Activated T-cell treated with anti-CD3 and anti-CD28 coated beads, Interleukin-2, amount 50 U/mL, for 72 hours (primary cell): ENCODE data around the gene SUPT7L. TPM values are rescaled to one million over a fixed set of nuclear protein-coding genes. Genes with fewer than 3 reads are reported as not detected.

Source experiments
- ATAC-seq, 2 donors: fragments of 150-1000 bp; cut with Tn5 transposase; replicated peaks in 1 of 2; 2 replicates each; pipeline ENCODE4 v1.10.0; 2021; ENCODE audit warnings: moderate library complexity in 2 of 2, mild to moderate bottlenecking in 1 of 2
- DNase-seq, 2 donors: peaks; one replicate each; pipeline ENCODE4 v3.0.0; 2021 to 2022; ENCODE audit warnings: mixed read lengths in 1 of 2
- H3K27ac Mint-ChIP-seq: one replicate; pipeline ENCODE4 v1.8.0; 2022; ENCODE audit warnings: mild to moderate bottlenecking, moderate library complexity, mixed read lengths
- H3K27me3 Mint-ChIP-seq: one replicate; pipeline ENCODE4 v1.8.0; 2022; ENCODE audit warnings: low read depth, mixed read lengths
- H3K36me3 Mint-ChIP-seq, 2 donors: one replicate each; pipeline ENCODE4 v1.8.0; 2022; ENCODE audit warnings: mixed read lengths in 2 of 2, mild to moderate bottlenecking in 1 of 2; ENCODE audit not compliant: insufficient read depth in 2 of 2
- H3K4me1 Mint-ChIP-seq: one replicate; pipeline ENCODE4 v1.8.0; 2022; ENCODE audit warnings: low read depth, mixed read lengths
- H3K4me3 Mint-ChIP-seq, 2 donors: one replicate each; pipeline ENCODE4 v1.8.0; 2022; ENCODE audit warnings: mild to moderate bottlenecking in 2 of 2, mixed read lengths in 2 of 2, moderate library complexity in 2 of 2
- H3K9me3 Mint-ChIP-seq, 2 donors: one replicate each; pipeline ENCODE4 v1.8.0; 2022; ENCODE audit warnings: mixed read lengths in 2 of 2
- total RNA-seq, 2 donors: library from RNA; stranded (reverse); gene quantifications; one replicate each; pipeline ENCODE4 v1.2.3, GENCODE V29; 2022

The SUPT7L gene
- total RNA-seq, 2 donors from 2014 or later: 45.0 to 48.9 TPM

DNA sequence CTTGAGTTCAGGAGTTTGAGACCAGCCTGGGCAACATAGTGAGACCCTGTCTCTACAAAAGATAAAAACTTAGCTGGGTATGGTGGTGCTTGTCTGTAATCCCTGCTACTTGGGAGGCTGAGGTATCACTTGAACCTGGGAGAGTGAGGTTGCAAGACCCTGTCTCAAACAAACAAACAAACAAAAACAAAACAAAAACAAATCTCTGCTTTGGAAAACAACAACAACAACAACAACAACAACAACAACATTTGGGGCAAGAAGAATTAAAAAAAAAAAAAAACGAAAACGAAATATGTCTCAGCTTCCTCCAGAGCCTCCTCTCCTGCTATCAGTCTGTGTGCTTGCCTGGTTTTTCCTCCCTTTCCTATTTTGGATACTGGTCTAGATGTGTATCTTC, 17.2 kb upstream of the SUPT7L start:
- Mint-ChIP-seq H3K9me3 (no peaks in the 10 kb centered on the region), H3K27me3 (no peaks in the 10 kb centered on the region), H3K4me3 (no peak overlapping the region), H3K4me1 (peaks cover 36% of the 10 kb centered on the region), H3K27ac (no peak overlapping the region), H3K36me3 (peaks cover 7 to 24% of the 10 kb centered on the region in 2 donors)
- ATAC-seq (no peak), DNase-seq (no peak)

DNA sequence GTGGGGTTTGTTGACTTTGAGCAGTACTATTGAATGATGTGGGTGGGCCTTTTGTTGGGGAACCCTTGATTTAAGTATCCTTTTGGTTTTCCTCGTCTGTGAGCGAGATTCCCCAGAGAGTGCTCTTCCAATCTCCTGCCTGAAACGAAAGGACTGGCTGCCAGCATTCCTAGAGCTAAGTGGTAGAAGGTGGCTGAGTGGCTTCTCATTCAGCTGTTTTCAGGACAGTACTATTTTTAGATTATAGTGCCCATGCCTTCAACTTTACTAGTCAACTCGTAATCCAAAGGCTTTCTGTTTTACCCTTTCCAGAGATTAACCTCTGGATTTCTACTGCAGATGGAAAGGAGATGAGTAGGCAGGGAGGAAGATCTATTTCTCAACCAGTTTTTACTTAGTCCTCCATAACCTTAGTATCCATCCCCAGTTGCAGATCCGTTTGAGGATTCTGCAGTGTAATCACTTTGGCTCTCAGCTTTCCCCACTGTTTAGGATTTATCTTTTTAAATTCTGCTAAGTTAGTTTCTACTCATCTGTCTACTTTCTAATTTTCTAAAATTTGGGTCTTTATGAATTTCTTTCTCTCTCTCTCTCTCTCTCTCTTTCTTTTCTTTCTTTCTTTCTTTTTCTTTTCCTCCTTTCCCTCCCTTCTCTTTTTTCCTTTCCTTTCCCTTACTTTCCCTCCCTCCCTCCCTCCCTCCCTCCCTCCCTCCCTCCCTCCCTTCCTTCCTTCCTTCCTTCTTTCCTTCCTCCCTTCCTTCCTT, 9.5 kb upstream of the SUPT7L start:
- Mint-ChIP-seq H3K9me3 (no peaks in the 10 kb centered on the region), H3K27me3 (no peaks in the 10 kb centered on the region), H3K27ac (peak overlapping the region; percentile 80), H3K4me3 (no peak overlapping the region), H3K4me1 (peaks cover 9% of the 10 kb centered on the region), H3K36me3 (peaks cover 6 to 29% of the 10 kb centered on the region in 2 donors)
- ATAC-seq (no peak), DNase-seq (no peak)

DNA sequence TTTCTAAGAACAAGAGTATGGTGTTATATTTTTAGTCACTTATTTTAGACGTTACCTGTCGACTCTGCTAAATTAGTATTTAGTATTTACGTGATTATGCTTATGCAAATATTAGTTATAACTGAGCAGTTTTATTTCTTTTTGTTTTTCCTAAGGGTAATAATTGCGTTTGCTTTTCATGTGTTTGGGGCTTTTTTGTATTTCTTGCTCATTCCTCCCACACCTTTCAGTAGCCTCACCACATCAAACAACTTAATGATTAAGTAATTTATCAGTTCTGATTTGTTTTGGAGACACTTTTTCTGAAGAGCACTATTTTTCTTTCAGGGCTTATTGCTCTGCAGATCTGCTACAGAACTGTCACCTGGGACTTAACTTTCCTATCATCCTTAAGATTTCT, 7.8 kb upstream of the SUPT7L start:
- peaks cover 4 to 34% of the 10 kb centered on the region in 2 donors for H3K36me3 Mint-ChIP-seq
- H3K4me1 Mint-ChIP-seq: peaks cover 17% of the 10 kb centered on the region
- DNase-seq (no peak), ATAC-seq (no peak)
- H3K27me3 Mint-ChIP-seq: no peaks in the 10 kb centered on the region
- peak overlapping the region; percentile 10 for H3K27ac Mint-ChIP-seq
- no peak overlapping the region for H3K4me3 Mint-ChIP-seq
- no peaks in the 10 kb centered on the region for H3K9me3 Mint-ChIP-seq

DNA sequence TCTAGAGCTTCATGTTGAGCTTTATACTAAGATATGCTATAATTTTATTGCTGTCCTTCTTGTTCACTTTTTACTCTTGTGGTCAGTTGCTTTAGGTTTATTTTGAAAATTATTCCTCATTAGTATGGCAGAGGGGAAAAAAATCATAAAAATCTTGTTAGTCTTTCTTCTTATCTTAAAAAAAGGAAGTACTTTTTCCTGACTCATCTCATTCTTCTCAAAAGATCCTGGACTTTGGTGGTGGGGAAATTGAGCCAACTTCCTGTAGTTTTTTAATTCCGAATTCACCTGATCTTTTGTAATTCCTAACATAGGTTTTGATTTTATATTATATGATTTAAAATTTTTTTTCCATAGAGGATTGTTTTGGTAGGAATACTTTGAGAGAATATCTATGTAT, 4.0 kb upstream of the SUPT7L start:
- ATAC-seq: no peak

DNA sequence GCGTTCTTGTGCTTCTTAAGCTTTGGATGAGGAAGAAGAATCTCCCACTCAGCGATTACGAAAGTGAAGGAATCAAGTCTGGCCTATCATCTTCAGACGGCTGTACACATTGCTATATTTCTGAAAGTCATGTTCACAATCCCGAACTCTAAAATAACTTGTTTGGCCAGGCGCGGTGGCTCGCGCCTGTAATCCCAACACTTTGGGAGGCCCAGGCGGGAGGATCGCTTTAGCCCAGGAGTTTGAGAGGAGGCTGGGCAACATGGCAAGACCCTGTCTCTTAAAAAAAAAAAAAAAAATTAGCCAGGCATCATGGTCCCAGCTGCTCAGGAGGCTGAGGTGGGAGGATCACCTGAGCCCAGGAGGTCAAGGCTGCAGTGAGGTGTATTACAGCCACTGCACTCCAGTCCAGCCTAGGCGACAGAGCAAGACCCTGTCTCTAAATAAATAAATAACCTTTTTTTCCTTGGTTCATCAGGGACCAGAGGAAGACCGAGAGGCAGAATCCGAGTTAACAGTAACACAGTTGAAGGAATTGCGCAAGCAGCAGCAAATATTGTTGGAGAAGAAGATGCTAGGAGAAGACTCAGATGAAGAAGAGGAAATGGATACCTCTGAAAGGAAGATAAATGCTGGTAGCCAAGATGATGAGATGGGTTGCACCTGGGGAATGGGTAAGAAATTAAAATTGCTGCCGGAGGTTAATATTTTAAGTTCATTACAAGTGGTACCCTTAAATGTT, 1.4 kb upstream of the SUPT7L start:
- no peak for DNase-seq
- H3K4me3 Mint-ChIP-seq: peak overlapping the region; percentile 98 to 99
- H3K27ac Mint-ChIP-seq: peak overlapping the region; percentile 87
- no peak for ATAC-seq
- H3K36me3 Mint-ChIP-seq: peaks cover 11 to 36% of the 10 kb centered on the region in 2 donors
- no peaks in the 10 kb centered on the region for H3K9me3 Mint-ChIP-seq
- H3K4me1 Mint-ChIP-seq: peaks cover 51% of the 10 kb centered on the region
- H3K27me3 Mint-ChIP-seq: no peaks in the 10 kb centered on the region

More for the DNA sequence above, 4.0 kb upstream of the SUPT7L start:
- Mint-ChIP-seq H3K27ac (no peak overlapping the region), H3K9me3 (no peaks in the 10 kb centered on the region), H3K4me1 (peaks cover 44% of the 10 kb centered on the region), H3K4me3 (no peak overlapping the region), H3K27me3 (no peaks in the 10 kb centered on the region), H3K36me3 (peaks cover 3 to 28% of the 10 kb centered on the region in 2 donors)
- DNase-seq: no peak

DNA sequence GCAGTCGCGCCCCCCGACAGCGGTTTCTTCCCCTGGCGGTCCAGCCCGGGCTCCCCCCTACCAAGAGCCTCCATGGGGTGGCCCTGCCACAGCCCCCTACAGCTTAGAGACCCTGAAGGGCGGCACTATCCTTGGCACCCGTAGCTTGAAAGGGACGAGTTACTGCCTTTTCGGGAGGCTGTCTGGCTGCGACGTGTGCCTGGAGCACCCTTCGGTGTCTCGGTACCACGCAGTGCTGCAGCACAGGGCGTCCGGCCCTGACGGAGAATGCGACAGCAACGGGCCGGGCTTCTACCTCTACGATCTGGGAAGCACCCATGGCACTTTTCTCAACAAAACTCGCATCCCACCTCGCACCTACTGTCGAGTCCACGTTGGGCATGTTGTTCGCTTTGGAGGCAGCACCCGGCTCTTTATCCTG, 750 bp upstream of the SUPT7L start:
- Mint-ChIP-seq H3K36me3 (peaks cover 13 to 38% of the 10 kb centered on the region in 2 donors), H3K4me1 (peaks cover 57% of the 10 kb centered on the region), H3K27me3 (no peaks in the 10 kb centered on the region), H3K27ac (peak overlapping the region; percentile 99), H3K4me3 (peak overlapping the region; percentile 98 to 99), H3K9me3 (no peaks in the 10 kb centered on the region)
- DNase-seq (no peak), ATAC-seq (peak; percentile 18 to 35)

DNA sequence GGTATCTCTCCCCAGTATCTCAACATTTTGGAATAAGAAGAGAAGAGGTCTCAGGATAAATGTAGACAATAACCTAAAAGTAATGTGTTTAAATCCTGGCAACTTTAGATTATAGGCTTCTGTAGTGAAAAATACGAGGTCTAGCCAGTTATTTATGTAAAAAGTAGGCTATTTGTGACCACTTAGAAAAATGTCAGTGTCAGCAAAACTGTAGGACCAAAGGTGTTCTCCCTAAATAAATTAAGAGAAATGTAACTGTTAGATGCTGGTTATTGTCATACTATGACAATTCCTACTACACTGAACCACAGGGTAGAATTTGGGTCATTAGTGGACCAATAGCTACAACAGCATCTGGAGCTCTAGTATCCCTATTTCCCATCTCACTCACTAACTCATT, 2.0 kb downstream of the SUPT7L start:
- DNase-seq (no peak), ATAC-seq (no peak)
- H3K27ac Mint-ChIP-seq: no peak overlapping the region
- no peaks in the 10 kb centered on the region for H3K27me3 Mint-ChIP-seq
- H3K4me3 Mint-ChIP-seq: peak overlapping the region in 1 of 2 donors; percentile 98
- H3K9me3 Mint-ChIP-seq: no peaks in the 10 kb centered on the region
- H3K4me1 Mint-ChIP-seq: peaks cover 52% of the 10 kb centered on the region
- peaks cover 13 to 29% of the 10 kb centered on the region in 2 donors for H3K36me3 Mint-ChIP-seq

DNA sequence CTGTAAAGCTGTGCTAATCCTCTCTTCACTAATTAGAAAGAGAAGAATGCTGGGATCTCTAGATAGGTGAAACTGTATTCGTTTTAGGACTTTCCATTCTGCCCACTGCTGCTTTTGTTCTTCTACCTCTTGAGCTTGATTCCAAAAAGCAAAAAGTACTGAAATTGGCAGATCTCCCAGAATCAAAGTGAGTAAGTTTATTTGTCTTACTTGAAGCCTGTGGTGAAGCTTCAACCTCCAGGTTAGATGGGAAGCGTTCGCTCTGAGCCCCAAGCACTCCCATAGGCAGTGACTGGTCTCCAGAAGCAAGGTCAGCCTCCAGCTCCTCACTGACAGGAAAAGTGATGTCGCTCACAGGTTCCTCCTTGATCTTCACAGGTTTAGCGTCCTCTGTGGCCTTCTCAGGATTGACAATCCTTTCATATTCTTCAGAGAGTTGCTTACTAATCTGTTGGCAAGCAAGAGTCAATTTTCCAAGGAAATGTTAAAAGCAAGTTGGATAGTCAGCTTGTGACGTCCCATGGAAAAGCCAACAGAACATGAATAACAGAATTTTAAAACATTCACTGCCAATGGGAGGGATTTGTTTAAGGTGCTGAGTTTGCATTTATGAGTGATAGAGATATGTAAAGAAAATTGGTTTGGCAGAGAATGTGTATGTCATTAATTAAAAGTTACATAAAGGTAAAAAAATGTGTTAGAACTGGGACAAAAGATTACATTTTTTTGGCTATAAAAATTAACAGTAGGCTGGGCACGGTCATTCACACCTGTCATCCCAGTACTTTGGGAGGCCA, 8.1 kb downstream of the SUPT7L start:
- H3K27me3 Mint-ChIP-seq: no peaks in the 10 kb centered on the region
- no peak for ATAC-seq
- H3K9me3 Mint-ChIP-seq: no peaks in the 10 kb centered on the region
- H3K4me1 Mint-ChIP-seq: peaks cover 38% of the 10 kb centered on the region
- peak overlapping the region; percentile 31 for H3K27ac Mint-ChIP-seq
- no peak overlapping the region for H3K4me3 Mint-ChIP-seq
- H3K36me3 Mint-ChIP-seq: peaks cover 10 to 31% of the 10 kb centered on the region in 2 donors
- DNase-seq: no peak

DNA sequence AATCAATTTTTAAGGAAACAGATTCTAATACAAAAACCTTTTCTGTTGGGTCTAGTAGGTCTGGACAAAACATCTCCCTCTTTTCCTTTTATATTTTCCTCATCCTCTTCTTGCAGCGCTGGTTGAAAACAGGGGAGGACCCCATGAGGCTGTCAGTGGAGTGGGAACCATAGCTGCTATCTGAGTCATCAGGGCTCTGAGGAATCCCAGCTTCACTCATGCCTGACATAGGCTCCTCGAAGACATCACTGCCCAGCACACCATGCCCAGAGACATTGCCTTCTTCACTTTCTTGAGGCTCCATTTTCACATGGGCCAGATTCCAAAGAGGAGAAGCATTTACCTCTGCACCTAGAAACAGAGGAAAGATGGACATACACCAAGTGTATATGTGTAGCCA, 10.0 kb downstream of the SUPT7L start:
- H3K4me3 Mint-ChIP-seq: no peak overlapping the region
- peaks cover 6 to 29% of the 10 kb centered on the region in 2 donors for H3K36me3 Mint-ChIP-seq
- DNase-seq (no peak), ATAC-seq (peak; percentile 47 to 61)
- H3K4me1 Mint-ChIP-seq: peaks cover 33% of the 10 kb centered on the region
- no peaks in the 10 kb centered on the region for H3K9me3 Mint-ChIP-seq
- no peaks in the 10 kb centered on the region for H3K27me3 Mint-ChIP-seq
- no peak overlapping the region for H3K27ac Mint-ChIP-seq

DNA sequence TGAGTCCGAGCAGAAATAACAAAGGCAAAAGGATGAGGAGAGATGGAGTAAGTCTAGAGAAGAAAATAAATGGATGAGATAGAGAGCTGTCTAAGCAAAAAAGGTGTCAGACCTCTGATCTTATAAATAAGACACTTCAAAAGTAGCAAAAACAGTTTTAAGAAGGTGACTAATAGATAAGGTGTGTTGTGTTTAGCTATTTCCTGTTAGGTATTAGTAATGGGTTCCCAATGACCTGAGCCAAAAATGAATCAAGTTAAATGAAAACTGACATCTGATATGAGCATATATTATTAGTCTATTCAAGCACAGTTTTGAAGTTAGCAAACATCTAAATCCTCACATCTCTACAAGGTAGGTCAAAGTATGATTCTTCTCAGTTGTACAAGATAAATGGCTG, 10.6 kb downstream of the SUPT7L start:
- Mint-ChIP-seq H3K27me3 (no peaks in the 10 kb centered on the region), H3K36me3 (peaks cover 6 to 29% of the 10 kb centered on the region in 2 donors), H3K4me3 (peak overlapping the region in 1 of 2 donors; percentile 7), H3K4me1 (peaks cover 33% of the 10 kb centered on the region), H3K9me3 (no peaks in the 10 kb centered on the region), H3K27ac (peak overlapping the region; percentile 63)
- no peak for DNase-seq
- peak; percentile 44 to 61 for ATAC-seq

DNA sequence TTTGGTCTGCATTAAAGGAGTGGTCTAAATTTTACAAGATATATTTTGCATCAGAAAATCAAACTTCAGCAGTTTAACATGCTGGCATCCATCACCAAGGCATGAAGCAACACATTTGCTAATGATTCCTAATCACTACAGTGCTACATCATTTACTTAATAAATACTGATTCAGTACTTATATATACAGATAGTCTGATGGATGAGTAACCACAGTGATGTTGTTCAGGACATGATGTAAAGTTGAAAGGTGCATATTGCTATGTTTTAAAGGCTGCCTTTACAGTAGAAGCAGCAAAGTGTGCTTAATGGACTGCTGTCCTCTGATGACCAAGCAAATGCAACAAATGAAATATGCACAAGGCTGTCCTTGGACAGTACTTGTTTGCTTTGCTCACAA, 11.1 kb downstream of the SUPT7L start:
- no peaks in the 10 kb centered on the region for H3K27me3 Mint-ChIP-seq
- ATAC-seq: no peak
- peak overlapping the region; percentile 63 for H3K27ac Mint-ChIP-seq
- H3K4me1 Mint-ChIP-seq: peaks cover 33% of the 10 kb centered on the region
- H3K36me3 Mint-ChIP-seq: peaks cover 6 to 33% of the 10 kb centered on the region in 2 donors
- DNase-seq: no peak
- H3K9me3 Mint-ChIP-seq: no peaks in the 10 kb centered on the region
- H3K4me3 Mint-ChIP-seq: peak overlapping the region in 1 of 2 donors; percentile 7

DNA sequence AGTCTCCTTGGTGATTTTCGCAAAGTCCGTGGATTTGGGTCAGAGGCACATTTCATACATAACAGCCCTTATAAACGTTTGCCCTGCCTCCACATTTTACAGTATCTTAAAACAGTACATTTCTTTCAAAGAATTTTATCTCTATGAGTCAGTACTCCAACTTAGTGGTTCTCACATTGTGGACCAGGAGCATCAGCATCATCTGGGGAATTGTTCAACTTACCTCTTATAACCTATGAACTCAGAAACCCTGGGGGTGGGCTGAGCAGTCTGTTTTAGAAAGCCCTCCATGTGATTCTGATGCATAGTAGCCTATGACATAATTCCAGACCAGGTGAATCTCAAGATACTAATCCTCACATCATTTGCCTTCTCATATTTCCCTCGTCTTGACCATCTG, 12.4 kb downstream of the SUPT7L start:
- no peak overlapping the region for H3K4me3 Mint-ChIP-seq
- peaks cover 33% of the 10 kb centered on the region for H3K4me1 Mint-ChIP-seq
- ATAC-seq: no peak
- no peaks in the 10 kb centered on the region for H3K9me3 Mint-ChIP-seq
- H3K36me3 Mint-ChIP-seq: peaks cover 6 to 31% of the 10 kb centered on the region in 2 donors
- H3K27ac Mint-ChIP-seq: no peak overlapping the region
- no peaks in the 10 kb centered on the region for H3K27me3 Mint-ChIP-seq
- DNase-seq: no peak

DNA sequence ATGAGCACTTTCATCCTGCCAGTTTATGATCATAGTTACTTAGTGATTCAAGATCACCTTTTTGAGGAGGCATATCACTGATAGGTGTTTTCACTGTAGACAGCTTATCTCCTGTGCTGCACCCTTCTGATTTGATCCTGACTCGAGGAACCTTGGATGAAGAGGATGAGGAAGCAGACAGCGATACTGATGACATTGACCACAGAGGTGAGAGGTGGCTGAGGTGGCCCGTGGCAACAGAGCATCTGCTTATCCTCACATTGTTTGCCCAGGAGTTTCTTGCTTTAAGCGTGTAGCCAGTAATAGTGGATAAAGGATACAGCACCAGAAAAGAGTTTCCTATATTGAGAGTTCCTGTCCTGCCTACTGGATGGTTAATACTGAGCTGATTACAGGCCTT, 15.7 kb downstream of the SUPT7L start:
- Mint-ChIP-seq H3K27me3 (no peaks in the 10 kb centered on the region), H3K9me3 (no peaks in the 10 kb centered on the region), H3K27ac (peak overlapping the region; percentile 19), H3K4me3 (no peak overlapping the region), H3K36me3 (peaks cover 1 to 17% of the 10 kb centered on the region in 2 donors), H3K4me1 (peaks cover 9% of the 10 kb centered on the region)
- DNase-seq (no peak), ATAC-seq (no peak)
